GM12878 (cell line): Measurements from ENCODE around the gene RICTOR. TPM values are rescaled to one million over a fixed set of nuclear protein-coding genes. Genes with fewer than 3 reads are reported as not detected.

Source experiments
- ATAC-seq: fragments of 200-7000 bp; cut with Tn5 transposase; 3 replicates; pipeline ENCODE4 v1.9.1; 2020; ENCODE audit warnings: mild to moderate bottlenecking, moderate library complexity
- BruUV-seq: library from RNA; stranded (reverse); fragments of 400-500 nt; replicated peaks from 2 replicates; lab custom pipeline; 2021; lab: Mats Ljungman, UMichigan
- CTCF ChIA-PET: fragments of 300-600 bp; sonication (Branson Sonifier 250); formaldehyde crosslinking; extraction: SDS; loops from one replicate; lab custom pipeline; 2021; ENCODE audit warnings: inconsistent platforms; lab: Yijun Ruan, JAX
- POLR2A ChIA-PET: fragments of 350-600 bp; formaldehyde crosslinking; extraction: SDS; loops from one replicate; lab custom pipeline; 2021; ENCODE audit warnings: inconsistent platforms; lab: Charles Lee
- RAD21 ChIA-PET: fragments of 300-600 bp; sonication (Branson Sonifier 250); formaldehyde crosslinking; loops from one replicate; lab custom pipeline; 2023; ENCODE audit warnings: antibody characterized with exemption; ENCODE audit not compliant: unreplicated experiment; lab: Charles Lee
- SMC1A ChIA-PET: fragments of 300-600 bp; sonication (Branson Sonifier 250); formaldehyde crosslinking; loops from one replicate; lab custom pipeline; 2023; ENCODE audit not compliant: unreplicated experiment, uncharacterized antibody; lab: Charles Lee
- DNase-seq: peaks from one replicate; pipeline ENCODE4 v3.0.0-alpha.2; 2011; ENCODE audit warnings: low read depth, low spot score
- FAIRE-seq: peaks from 3 replicates; lab custom pipeline; 2011; peaks lifted over from hg19 to GRCh38; lab: Jason Lieb, UNC
- H2AFZ ChIP-seq: 2 replicates; pipeline ENCODE4 v1.6.0; 2011; ENCODE audit warnings: low read depth, low read length, control low read depth; ENCODE audit not compliant: control insufficient read depth
- H3K27ac ChIP-seq: 2 replicates; pipeline ENCODE4 v1.5.1; 2011; ENCODE audit warnings: control low read depth; ENCODE audit not compliant: control insufficient read depth, insufficient read depth
- H3K27me3 ChIP-seq, 2 experiments: replicated peaks in 1 of 2; 2 replicates each; pipeline versions ENCODE4 v1.6.0 to v1.6.1; 2011; ENCODE audit warnings: low read length in 1 of 2; ENCODE audit not compliant: control insufficient read depth in 2 of 2, insufficient read depth in 2 of 2
- H3K36me3 ChIP-seq, 2 experiments: 2 replicates each; pipeline ENCODE4 v1.5.1; 2011; ENCODE audit warnings: low read length in 1 of 2; ENCODE audit not compliant: control insufficient read depth in 2 of 2, insufficient read depth in 2 of 2
- H3K4me1 ChIP-seq: 2 replicates; pipeline ENCODE4 v1.6.1; 2011; ENCODE audit warnings: mild to moderate bottlenecking, low read length, moderate library complexity, mixed read lengths; ENCODE audit not compliant: control insufficient read depth, insufficient read depth
- H3K4me2 ChIP-seq: 2 replicates; pipeline ENCODE4 v1.6.0; 2011; ENCODE audit warnings: control low read depth; ENCODE audit not compliant: control insufficient read depth, insufficient read depth
- H3K4me3 ChIP-seq: fragments of 200-600 bp; sonication (generic); 2 replicates; pipeline ENCODE4 v1.5.1; 2016
- H3K79me2 ChIP-seq: 2 replicates; pipeline ENCODE4 v1.6.0; 2011; ENCODE audit warnings: low read length; ENCODE audit not compliant: control insufficient read depth, insufficient read depth
- H3K9ac ChIP-seq: 2 replicates; pipeline ENCODE4 v1.8.0; 2011; ENCODE audit warnings: low read length, control low read depth, mixed read lengths; ENCODE audit not compliant: control insufficient read depth, insufficient read depth
- H3K9me3 ChIP-seq: replicated peaks from 3 replicates; pipeline ENCODE4 v1.5.1; 2011; ENCODE audit warnings: mild to moderate bottlenecking, low read length; ENCODE audit not compliant: control insufficient read depth, insufficient read depth
- H4K20me1 ChIP-seq: 2 replicates; pipeline ENCODE4 v1.6.0; 2011; ENCODE audit not compliant: control insufficient read depth, insufficient read depth
- BACH1 ChIP-seq: fragments of 450-650 bp; IDR thresholded peaks from 2 replicates; pipeline ENCODE4 v1.6.1; 2017; ENCODE audit warnings: mild to moderate bottlenecking, borderline replicate concordance
- GATAD2B ChIP-seq: fragments of 450-650 bp; conservative IDR thresholded peaks from 2 replicates; pipeline ENCODE4 v1.6.1; 2017; ENCODE audit warnings: low read depth, mild to moderate bottlenecking, moderate library complexity
- MXI1 ChIP-seq: fragments of 150-350 bp; IDR thresholded peaks from 2 replicates; pipeline ENCODE4 v1.6.1; 2011; ENCODE audit warnings: low read depth, mild to moderate bottlenecking, inconsistent platforms, low read length, improper control_type of control experiment
- RBBP5 ChIP-seq: fragments of 200-600 bp; sonication (generic); conservative IDR thresholded peaks from 2 replicates; pipeline ENCODE4 v1.6.1; 2016
- SIX5 ChIP-seq: IDR thresholded peaks from 2 replicates; pipeline ENCODE4 v1.6.1; 2011; ENCODE audit warnings: mild to moderate bottlenecking, low read depth, low read length, moderate library complexity; ENCODE audit not compliant: severe bottlenecking
- ZBTB4 ChIP-seq: fragments of 450-650 bp; formaldehyde crosslinking; IDR thresholded peaks from 2 replicates; pipeline ENCODE4 v1.4.0; 2022; ENCODE audit warnings: mild to moderate bottlenecking, moderate library complexity
- ZNF274 ChIP-seq: IDR thresholded peaks from one replicate; pipeline ENCODE4 v1.8.0; 2011; ENCODE audit not compliant: insufficient read length, insufficient read depth
- WGBS: methylation state at CpG from one replicate; pipeline ENCODE4 v1.1.6; 2016; ENCODE audit warnings: low lambda C conversion rate; ENCODE audit not compliant: insufficient replicate concordance, insufficient coverage; ENCODE audit errors: missing lambda C conversion rate; 5-methylcytosine and 5-hydroxymethylcytosine counted together
- in situ Hi-C: fragments of 300-500 bp; cut with MboI; formaldehyde crosslinking; loops from 9 replicates; pipeline ENCODE4 v1.14.3; 2018; ENCODE audit warnings: mixed read lengths
- intact Hi-C: fragments of 100-400 bp; cut with micrococcal nuclease; formaldehyde crosslinking; loops from one replicate; pipeline ENCODE4 v1.14.2; 2022; ENCODE audit not compliant: unreplicated experiment
- polyA plus RNA-seq, 11 experiments: library from polyadenylated mRNA; depleted of rRNA in 4 of 11; unstranded in 6 of 11; stranded (reverse) in 5 of 11; fragments of >200 nt; fragmentation: Nextera tagmentation in 4 of 11; fragmentation: Illumina TruSeq in 1 of 11; extraction: Ambion mirVana in 4 of 11; extraction: Trizol in 1 of 11; gene quantifications; 1 replicate in 1 of 11; 2 replicates in 10 of 11; pipeline versions ENCODE4 v1.2.1 to v1.2.3, GENCODE V29; 2011 to 2016; ENCODE audit warnings: inconsistent platforms in 2 of 11, missing spikeins in 2 of 11, low read depth in 1 of 11
- total RNA-seq, 4 experiments: library from RNA; depleted of rRNA in 3 of 4; stranded (reverse); fragments of >200 nt in 3 of 4; fragmentation: Illumina TruSeq in 1 of 4; extraction: Trizol in 1 of 4; gene quantifications; 2 replicates each; pipeline versions ENCODE4 v1.2.1 to v1.2.3, GENCODE V29; 2013 to 2021
- TF ChIP-seq, protein P1 (sequence below): fragments of 450-650 bp; IDR thresholded peaks from 2 replicates; pipeline ENCODE4 v1.6.1; 2017; ENCODE audit warnings: antibody characterized with exemption, mild to moderate bottlenecking, moderate library complexity

Gene RICTOR
- total and polyA plus RNA-seq, 10 of the 15 experiments (the other 5 are each of a cell fraction or from before 2014, with no cell fraction given) = 2.7 to 23.0 (median 6.9) TPM

DNA sequence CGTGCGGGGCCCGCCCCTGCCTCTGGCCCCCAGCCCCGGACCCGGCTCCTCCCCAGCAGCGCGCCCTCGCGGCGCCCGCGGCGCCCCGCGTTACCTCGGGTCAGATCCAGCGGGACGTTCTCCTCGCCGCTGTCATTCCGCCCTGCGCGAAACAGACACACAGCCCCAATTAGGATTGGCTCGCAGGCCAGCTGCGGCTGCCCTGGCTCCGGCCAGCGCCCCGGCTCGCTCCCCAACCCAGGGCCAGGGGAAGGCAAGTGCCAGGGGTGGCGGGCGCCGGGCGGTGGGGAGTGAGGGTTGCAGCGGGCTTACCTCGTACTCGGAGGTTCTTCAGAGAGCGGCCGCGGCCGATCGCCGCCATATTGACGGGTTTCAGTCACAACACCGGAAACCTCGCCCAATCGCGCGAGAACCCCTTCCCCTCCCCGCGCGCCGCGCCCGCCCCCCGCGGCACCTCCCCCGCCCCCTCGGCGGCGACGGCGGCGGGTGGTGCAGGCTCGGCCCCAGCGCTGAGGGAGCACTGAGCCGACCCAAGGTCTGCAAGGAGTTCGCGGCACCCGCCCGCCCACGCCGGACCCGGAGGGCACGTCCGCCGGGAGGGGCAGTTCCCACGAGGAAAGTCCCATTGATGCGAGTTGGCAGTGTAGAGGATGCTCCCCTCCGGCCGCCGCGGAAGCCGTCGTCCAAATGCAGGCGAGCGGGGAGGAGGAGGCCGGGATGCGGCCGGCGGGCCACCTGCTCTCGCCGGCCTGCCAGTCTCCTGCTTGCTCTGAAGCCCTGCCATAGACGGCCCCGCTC lies at the start of gene RICTOR (continued):
- TF ChIP-seq GATAD2B (peak; percentile 89), MXI1 (peak; percentile 38; the same call in 1 of the 2 replicates), ZBTB4 (CRISPR knock-in tag) (no peak)

GRCh38 chr5:39121922-39122321 lies 47.7 kb upstream of the RICTOR start:
- Histone ChIP-seq H3K36me3 (no peaks in the 10 kb centered on the region), H3K79me2 (no peaks in the 10 kb centered on the region), H3K27me3 (no peaks in the 10 kb centered on the region), H4K20me1 (no peaks in the 10 kb centered on the region), H3K4me1 (no peaks in the 10 kb centered on the region), H3K4me2 (no peak overlapping the region), H3K9me3 (no peaks in the 10 kb centered on the region), H3K27ac (no peak overlapping the region), H2AFZ (no peak overlapping the region), H3K4me3 (no peak overlapping the region), H3K9ac (no peak overlapping the region)
- RAD21 ChIA-PET = no interaction called here
- POLR2A ChIA-PET = no interaction called here
- no peak for ATAC-seq
- intact Hi-C loops = no loop called here
- FAIRE-seq = no peak
- no TSS peak for BruUV-seq
- CTCF ChIA-PET = interaction anchor here (1.7 kb wide), 1 partner anchor 13 kb away, joined by 5 read pairs; no protein-coding TSS in a partner anchor
- no peak for DNase-seq
- in situ Hi-C loops = no loop called here
- whole genome bisulfite sequencing = 47% methylated on average over 2 of the region's 2 CpGs
- SMC1A ChIA-PET = interaction anchor here (1.5 to 2.1 kb wide), 2 partner anchors 11 to 42 kb away, joined by 3 to 7 read pairs; no protein-coding TSS in a partner anchor
- no peak for TF ChIP-seq RBBP5
- no peak for TF ChIP-seq ZNF274
- TF ChIP-seq, protein P1, sequence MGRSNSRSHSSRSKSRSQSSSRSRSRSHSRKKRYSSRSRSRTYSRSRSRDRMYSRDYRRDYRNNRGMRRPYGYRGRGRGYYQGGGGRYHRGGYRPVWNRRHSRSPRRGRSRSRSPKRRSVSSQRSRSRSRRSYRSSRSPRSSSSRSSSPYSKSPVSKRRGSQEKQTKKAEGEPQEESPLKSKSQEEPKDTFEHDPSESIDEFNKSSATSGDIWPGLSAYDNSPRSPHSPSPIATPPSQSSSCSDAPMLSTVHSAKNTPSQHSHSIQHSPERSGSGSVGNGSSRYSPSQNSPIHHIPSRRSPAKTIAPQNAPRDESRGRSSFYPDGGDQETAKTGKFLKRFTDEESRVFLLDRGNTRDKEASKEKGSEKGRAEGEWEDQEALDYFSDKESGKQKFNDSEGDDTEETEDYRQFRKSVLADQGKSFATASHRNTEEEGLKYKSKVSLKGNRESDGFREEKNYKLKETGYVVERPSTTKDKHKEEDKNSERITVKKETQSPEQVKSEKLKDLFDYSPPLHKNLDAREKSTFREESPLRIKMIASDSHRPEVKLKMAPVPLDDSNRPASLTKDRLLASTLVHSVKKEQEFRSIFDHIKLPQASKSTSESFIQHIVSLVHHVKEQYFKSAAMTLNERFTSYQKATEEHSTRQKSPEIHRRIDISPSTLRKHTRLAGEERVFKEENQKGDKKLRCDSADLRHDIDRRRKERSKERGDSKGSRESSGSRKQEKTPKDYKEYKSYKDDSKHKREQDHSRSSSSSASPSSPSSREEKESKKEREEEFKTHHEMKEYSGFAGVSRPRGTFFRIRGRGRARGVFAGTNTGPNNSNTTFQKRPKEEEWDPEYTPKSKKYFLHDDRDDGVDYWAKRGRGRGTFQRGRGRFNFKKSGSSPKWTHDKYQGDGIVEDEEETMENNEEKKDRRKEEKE = no peak
- no peak for TF ChIP-seq SIX5
- TF ChIP-seq BACH1 = no peak
- TF ChIP-seq ZBTB4 (CRISPR knock-in tag) = no peak
